Activated T-cell treated with anti-CD3 and anti-CD28 coated beads for 4 hours (primary cell): ENCODE results near the gene CHM.

ENCODE experiments used
- DNase-seq: peaks from one replicate; pipeline ENCODE4 v3.0.0-alpha.2; 2020

CHM gene

GRCh38 chrX:85903692-85904471 lies 143.5 kb downstream of the CHM start:
- no peak for DNase-seq

DNA sequence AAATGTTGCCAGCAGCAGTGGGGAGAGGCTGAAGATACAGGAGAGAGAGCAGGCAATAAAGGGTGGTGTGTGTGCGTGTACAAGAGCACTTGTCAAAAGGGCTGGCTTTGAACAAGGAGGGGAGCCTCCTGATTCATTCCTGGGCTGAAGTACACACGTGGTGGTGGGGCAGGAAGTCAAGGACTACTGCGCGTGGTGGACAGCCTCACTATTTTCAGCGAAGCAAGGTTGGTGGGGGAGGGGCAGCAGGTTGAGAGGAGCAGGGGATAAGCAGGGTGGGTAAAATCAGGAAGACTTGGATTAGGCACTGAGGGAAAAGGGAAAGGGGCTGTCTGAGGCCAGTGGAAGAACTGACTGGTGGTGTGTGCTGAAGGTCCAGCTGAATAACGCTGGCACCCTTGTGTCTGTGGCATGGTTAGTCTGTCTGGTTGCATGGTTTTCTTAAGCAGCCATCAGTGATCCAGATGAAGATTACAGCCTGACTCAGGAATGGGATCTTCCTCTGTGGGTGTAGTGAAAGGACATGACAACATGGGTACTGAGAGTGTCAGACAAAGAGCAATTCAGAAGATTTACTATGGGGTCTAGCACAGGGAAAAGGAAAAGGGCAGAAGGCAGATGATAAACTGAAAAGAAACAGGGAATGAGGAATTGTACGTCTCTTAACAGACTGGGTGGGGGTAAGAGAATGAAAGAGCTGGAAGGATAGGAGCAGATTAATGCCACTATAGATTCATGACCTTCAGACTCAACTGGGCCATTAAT lies 149.8 kb downstream of the CHM start:
- no peak for DNase-seq

- no peak for DNase-seq
These were observed 164.8 kb downstream of the CHM start for GRCh38 chrX:85882601-85883000.

- no peak for DNase-seq
These were observed 176.8 kb downstream of the CHM start for GRCh38 chrX:85870585-85870984.

GRCh38 chrX:85865324-85865723 lies 182.0 kb downstream of the CHM start:
- DNase-seq, result no peak

- DNase-seq, result no peak
These were observed 187.9 kb downstream of the CHM start for GRCh38 chrX:85859426-85859825.

- DNase-seq, result no peak
These were observed 195.9 kb downstream of the CHM start for GRCh38 chrX:85851418-85851817.

DNA sequence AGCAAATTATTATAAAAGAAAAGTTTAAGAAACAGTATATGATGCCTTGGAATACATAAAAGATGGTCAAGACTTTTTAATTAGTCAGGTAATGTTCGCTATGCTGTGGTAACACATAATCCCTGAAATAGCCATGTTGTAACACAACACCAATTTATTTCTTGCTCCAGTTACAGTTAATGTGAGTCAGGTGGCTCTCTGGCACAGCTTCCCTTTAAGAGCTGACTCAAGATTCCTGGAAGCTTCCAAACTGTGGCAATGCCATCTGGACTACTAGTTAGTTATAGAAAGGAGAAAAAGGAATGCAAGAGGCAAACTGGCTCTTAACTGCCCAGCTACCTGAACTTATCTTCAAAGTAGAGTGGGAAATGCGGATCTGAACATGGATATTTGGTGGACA lies 210.5 kb downstream of the CHM start:
- no peak for DNase-seq

GRCh38 chrX:85828771-85829170 lies 218.6 kb downstream of the CHM start:
- DNase-seq, result no peak

- DNase-seq, result no peak
These were observed 232.1 kb downstream of the CHM start for GRCh38 chrX:85815203-85815751.
